Neural progenitor cell (in vitro differentiated cells): Measurements from ENCODE around the gene RAD51B.

ENCODE experiments used
- EZH2 ChIP-seq: fragments of 200-600 bp; sonication (generic); IDR thresholded peaks from 2 replicates; pipeline ENCODE4 v1.6.1; 2017; ENCODE audit warnings: antibody characterized with exemption, mild to moderate bottlenecking, moderate library complexity
- EZH2phosphoT487 ChIP-seq: fragments of 200-600 bp; sonication (generic); IDR thresholded peaks from 2 replicates; pipeline ENCODE4 v1.6.1; 2017; ENCODE audit warnings: antibody characterized with exemption
- TF ChIP-seq, protein P1 (sequence below): fragments of 200-600 bp; sonication (generic); IDR thresholded peaks from 2 replicates; pipeline ENCODE4 v1.5.1; 2017; ENCODE audit warnings: antibody characterized with exemption, mild to moderate bottlenecking

DNA sequence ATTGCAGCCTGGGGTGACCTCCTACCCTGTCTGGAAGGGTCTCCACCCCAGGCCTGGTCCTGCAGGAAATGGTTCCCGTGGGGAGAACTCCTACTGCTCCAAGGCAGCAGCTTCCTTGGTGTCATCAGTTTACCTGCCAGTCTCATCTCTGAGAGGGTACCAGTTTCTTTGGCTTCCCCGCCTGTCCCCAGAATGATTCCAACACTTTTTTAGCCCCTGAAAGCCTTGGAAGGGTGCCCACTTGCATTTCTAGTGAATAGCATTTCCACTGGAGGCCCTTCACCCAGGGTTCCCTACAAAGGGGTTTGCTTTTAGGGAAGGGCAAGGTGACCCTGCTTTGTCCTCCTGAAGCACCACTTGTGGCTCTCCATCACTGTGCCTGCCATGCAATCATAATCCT is 689.0 kb downstream of the RAD51B start:
- TF ChIP-seq, protein P1, sequence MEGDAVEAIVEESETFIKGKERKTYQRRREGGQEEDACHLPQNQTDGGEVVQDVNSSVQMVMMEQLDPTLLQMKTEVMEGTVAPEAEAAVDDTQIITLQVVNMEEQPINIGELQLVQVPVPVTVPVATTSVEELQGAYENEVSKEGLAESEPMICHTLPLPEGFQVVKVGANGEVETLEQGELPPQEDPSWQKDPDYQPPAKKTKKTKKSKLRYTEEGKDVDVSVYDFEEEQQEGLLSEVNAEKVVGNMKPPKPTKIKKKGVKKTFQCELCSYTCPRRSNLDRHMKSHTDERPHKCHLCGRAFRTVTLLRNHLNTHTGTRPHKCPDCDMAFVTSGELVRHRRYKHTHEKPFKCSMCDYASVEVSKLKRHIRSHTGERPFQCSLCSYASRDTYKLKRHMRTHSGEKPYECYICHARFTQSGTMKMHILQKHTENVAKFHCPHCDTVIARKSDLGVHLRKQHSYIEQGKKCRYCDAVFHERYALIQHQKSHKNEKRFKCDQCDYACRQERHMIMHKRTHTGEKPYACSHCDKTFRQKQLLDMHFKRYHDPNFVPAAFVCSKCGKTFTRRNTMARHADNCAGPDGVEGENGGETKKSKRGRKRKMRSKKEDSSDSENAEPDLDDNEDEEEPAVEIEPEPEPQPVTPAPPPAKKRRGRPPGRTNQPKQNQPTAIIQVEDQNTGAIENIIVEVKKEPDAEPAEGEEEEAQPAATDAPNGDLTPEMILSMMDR, result no peak
- TF ChIP-seq EZH2 (no peak), EZH2phosphoT487 (no peak)
